ENCODE data around the gene YWHAH.

YWHAH gene

GRCh38 chr22:31950226-31950625, 5.9 kb downstream of the YWHAH start:
- no peak for DNase-seq (ENCODE audit: low spot score)

- no peak for DNase-seq (ENCODE audit: low spot score)
Observed at GRCh38 chr22:31951194-31952093, 7.1 kb downstream of the YWHAH start.

- no peak for DNase-seq (ENCODE audit: low spot score)
Observed at GRCh38 chr22:31952094-31952401, 7.7 kb downstream of the YWHAH start.

GRCh38 chr22:31952472-31952871, 8.1 kb downstream of the YWHAH start:
- no peak for DNase-seq (ENCODE audit: low spot score)

- DNase-seq (ENCODE audit: low spot score) = no peak
Observed at GRCh38 chr22:31953261-31953660, 8.9 kb downstream of the YWHAH start.

GRCh38 chr22:31954535-31955523, 10.5 kb downstream of the YWHAH start:
- no peak for DNase-seq (ENCODE audit: low spot score)

- DNase-seq (ENCODE audit: low spot score) = no peak
Observed at GRCh38 chr22:31956360-31956759, 12.0 kb downstream of the YWHAH start.

- DNase-seq (ENCODE audit: low spot score) = no peak
Observed at GRCh38 chr22:31957970-31958594, 13.7 kb downstream of the YWHAH start.

- DNase-seq (ENCODE audit: low spot score) = no peak
Observed at GRCh38 chr22:31958625-31959239, 14.4 kb downstream of the YWHAH start.

GRCh38 chr22:31960767-31961166, 16.4 kb downstream of the YWHAH start:
- no peak for DNase-seq (ENCODE audit: low spot score)

- no peak for DNase-seq (ENCODE audit: low spot score)
Observed at GRCh38 chr22:31962387-31963125, 18.2 kb downstream of the YWHAH start.

- DNase-seq (ENCODE audit: low spot score) = no peak
Observed at GRCh38 chr22:31968022-31968421, 23.7 kb downstream of the YWHAH start.

- peak; percentile 89 for DNase-seq (ENCODE audit: low spot score)
Observed at GRCh38 chr22:31969789-31970489, 25.6 kb downstream of the YWHAH start.

- DNase-seq (ENCODE audit: low spot score) = peak; percentile 97
Observed at GRCh38 chr22:31970490-31971444, 26.4 kb downstream of the YWHAH start.

- no peak for DNase-seq (ENCODE audit: low spot score)
Observed at GRCh38 chr22:31972180-31972579, 27.8 kb downstream of the YWHAH start.

- no peak for DNase-seq (ENCODE audit: low spot score)
Observed at GRCh38 chr22:31973739-31974138, 29.4 kb downstream of the YWHAH start.

GRCh38 chr22:31977141-31977841, 33.0 kb downstream of the YWHAH start:
- DNase-seq (ENCODE audit: low spot score) = peak; percentile 87

GRCh38 chr22:31977939-31978338, 33.6 kb downstream of the YWHAH start:
- no peak for DNase-seq (ENCODE audit: low spot score)

GRCh38 chr22:31980628-31981027, 36.3 kb downstream of the YWHAH start:
- no peak for DNase-seq (ENCODE audit: low spot score)

Measured in iPS-NIHi11 (cell line).